NCI-H146 (cell line): ENCODE data around the gene TALDO1.
A peak's percentile ranks its signal among the peaks of the same experiment; 100 is the strongest.
"Not testable (repeated sequence)": the region's sequence is repeated elsewhere in the genome, so short reads cannot be mapped to it uniquely, and the experiment has no call there.

Source experiments
- DNase-seq: peaks from one replicate; lab custom pipeline; 2025; lab: John Stamatoyannopoulos, UW

TALDO1 gene

GRCh38 chr11:719214-720016 is 27.8 kb upstream of the TALDO1 start:
- peak; percentile 35 for DNase-seq

GRCh38 chr11:720017-720641 is 27.1 kb upstream of the TALDO1 start:
- no peak for DNase-seq

GRCh38 chr11:720642-721246 is 26.5 kb upstream of the TALDO1 start:
- DNase-seq = peak; percentile 63

GRCh38 chr11:721247-721740 is 26.0 kb upstream of the TALDO1 start:
- peak; percentile 79 for DNase-seq

GRCh38 chr11:721741-722345 is 25.4 kb upstream of the TALDO1 start:
- peak; percentile 82 for DNase-seq

GRCh38 chr11:722346-722811 is 24.9 kb upstream of the TALDO1 start:
- DNase-seq = no peak

GRCh38 chr11:723120-723883 is 24.0 kb upstream of the TALDO1 start:
- peak; percentile 54 for DNase-seq

GRCh38 chr11:724049-724777 is 23.1 kb upstream of the TALDO1 start:
- DNase-seq = no peak

GRCh38 chr11:724778-725386 is 22.4 kb upstream of the TALDO1 start:
- no peak for DNase-seq

GRCh38 chr11:725624-726202 is 21.6 kb upstream of the TALDO1 start:
- DNase-seq = peak; percentile 79

GRCh38 chr11:726278-727220 is 20.7 kb upstream of the TALDO1 start:
- DNase-seq = peak; percentile 86

- no peak for DNase-seq
Measured at GRCh38 chr11:727281-727701, 20.0 kb upstream of the TALDO1 start.

GRCh38 chr11:727859-728748 is 19.2 kb upstream of the TALDO1 start:
- DNase-seq = peak; percentile 61

GRCh38 chr11:728901-729491 is 18.3 kb upstream of the TALDO1 start:
- no peak for DNase-seq

GRCh38 chr11:729492-730074 is 17.7 kb upstream of the TALDO1 start:
- DNase-seq = no peak

- DNase-seq = peak; percentile 33
Measured at GRCh38 chr11:733072-733471, 14.2 kb upstream of the TALDO1 start.

GRCh38 chr11:734541-734940 is 12.7 kb upstream of the TALDO1 start:
- not testable (repeated sequence) for DNase-seq
